Common myeloid progenitor, CD34-positive (primary cell): ENCODE results near the gene NEK1.
"Not testable (repeated sequence)": the region's sequence is repeated elsewhere in the genome, so short reads cannot be mapped to it uniquely, and the experiment has no call there.

Experiments used
- CTCF ChIA-PET: fragments of 350-600 bp; sonication (Branson Sonifier 250); formaldehyde crosslinking; loops from one replicate; lab custom pipeline; 2021; ENCODE audit warnings: antibody characterized with exemption; lab: Charles Lee
- POLR2A ChIA-PET: fragments of 350-600 bp; sonication (Branson Sonifier 250); formaldehyde crosslinking; loops from one replicate; lab custom pipeline; 2021; ENCODE audit warnings: antibody characterized with exemption; lab: Charles Lee
- DNase-seq, 3 donors: peaks; one replicate each; pipeline versions ENCODE4 v3.0.0 to v3.0.0-alpha.2; 2013
- H3K27ac ChIP-seq, 2 experiments: 1 replicate in 1 of 2; 2 replicates in 1 of 2; pipeline ENCODE4 v1.7.0; 2013; ENCODE audit warnings: inconsistent platforms in 2 of 2, low read length in 2 of 2, mild to moderate bottlenecking in 2 of 2, low read depth in 1 of 2, moderate library complexity in 1 of 2; ENCODE audit not compliant: severe bottlenecking in 2 of 2, insufficient read depth in 1 of 2, poor library complexity in 1 of 2
- H3K27me3 ChIP-seq, 5 experiments: replicated peaks in 2 of 5; 1 replicate in 3 of 5; 2 replicates in 2 of 5; pipeline versions ENCODE4 v1.6.1 to v1.7.0; 2013; ENCODE audit warnings: low read length in 4 of 5, mild to moderate bottlenecking in 2 of 5, moderate library complexity in 2 of 5, inconsistent platforms in 1 of 5; ENCODE audit not compliant: insufficient read depth in 5 of 5, control insufficient read depth in 4 of 5
- H3K36me3 ChIP-seq, 4 experiments: 1 replicate in 2 of 4; 2 replicates in 2 of 4; pipeline versions ENCODE4 v1.6.1 to v1.7.0; 2013; ENCODE audit warnings: low read length in 3 of 4, control low read depth in 1 of 4, mild to moderate bottlenecking in 1 of 4; ENCODE audit not compliant: control insufficient read depth in 4 of 4, insufficient read depth in 4 of 4
- H3K4me1 ChIP-seq, 4 experiments: 1 replicate in 3 of 4; 2 replicates in 1 of 4; pipeline versions ENCODE4 v1.6.1 to v1.7.1; 2013; ENCODE audit warnings: low read length in 3 of 4, mild to moderate bottlenecking in 3 of 4, control low read depth in 1 of 4, inconsistent platforms in 1 of 4, moderate library complexity in 1 of 4; ENCODE audit not compliant: control insufficient read depth in 4 of 4, insufficient read depth in 4 of 4; ENCODE audit errors: control extremely low read depth in 1 of 4
- H3K4me3 ChIP-seq, 7 experiments: 1 replicate in 4 of 7; 2 replicates in 3 of 7; pipeline versions ENCODE4 v1.5.1 to v1.7.0; 2013; ENCODE audit warnings: mild to moderate bottlenecking in 7 of 7, low read length in 6 of 7, moderate library complexity in 6 of 7, inconsistent platforms in 2 of 7, low read depth in 2 of 7, control low read depth in 1 of 7; ENCODE audit not compliant: insufficient read depth in 4 of 7, control insufficient read depth in 1 of 7; ENCODE audit errors: extremely low read depth in 1 of 7
- H3K9me3 ChIP-seq, 5 experiments: 1 replicate in 4 of 5; 2 replicates in 1 of 5; pipeline versions ENCODE4 v1.6.1 to v1.7.1; 2013; ENCODE audit warnings: low read length in 4 of 5, mild to moderate bottlenecking in 2 of 5, inconsistent platforms in 1 of 5, low read depth in 1 of 5, moderate library complexity in 1 of 5; ENCODE audit not compliant: control insufficient read depth in 4 of 5, insufficient read depth in 2 of 5; ENCODE audit errors: control extremely low read depth in 1 of 5
- WGBS: methylation state at CpG from one replicate; pipeline ENCODE4 v1.1.5; 2013; ENCODE audit not compliant: insufficient coverage; 5-methylcytosine and 5-hydroxymethylcytosine counted together

NEK1 gene

GRCh38 chr4:169565606-169566005 lies 46.8 kb downstream of the NEK1 start:
- ChIA-PET POLR2A (no interaction called here), CTCF (interaction anchor here (0.7 to 1.7 kb wide), 7 partner anchors 10 to 569 kb away, joined by 3 to 9 read pairs (median 4); no protein-coding TSS in a partner anchor)
- Histone ChIP-seq H3K27ac (no peak overlapping the region), H3K36me3 (peaks cover 0 to 2% (median 0%) of the 10 kb centered on the region in 4 experiments), H3K27me3 (no peaks in the 10 kb centered on the region), H3K4me3 (no peak overlapping the region), H3K9me3 (no peaks in the 10 kb centered on the region), H3K4me1 (no peaks in the 10 kb centered on the region)
- WGBS, result no CpG with 5 or more reads among the region's 3 CpGs
- no peak for DNase-seq

DNA sequence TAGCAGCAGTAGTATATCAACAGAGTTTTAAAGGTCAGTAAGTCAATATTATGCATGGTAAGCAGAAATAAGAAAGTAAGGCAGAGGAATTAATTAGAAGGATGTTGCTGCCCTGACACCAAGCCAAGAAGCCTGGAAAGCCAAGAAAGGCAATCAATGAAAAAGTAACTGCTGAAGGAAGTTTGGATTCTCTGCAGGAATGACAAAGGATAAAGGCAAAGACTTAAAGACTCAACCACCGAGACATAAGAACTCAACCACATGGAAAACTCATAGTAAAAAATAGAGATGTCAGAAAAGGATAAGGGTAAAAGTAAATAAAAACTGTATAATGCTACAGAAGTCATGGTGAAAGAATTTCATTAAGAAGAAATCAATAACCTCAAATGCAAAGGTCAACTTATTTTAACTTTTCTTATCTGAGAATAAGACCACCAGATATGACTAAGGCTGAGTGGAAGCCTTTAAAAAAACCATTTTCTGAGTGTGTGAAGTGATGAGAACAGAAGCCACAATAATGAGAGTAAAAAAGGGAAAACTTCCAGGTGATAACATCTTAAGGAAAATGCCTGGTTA lies 55.2 kb downstream of the NEK1 start:
- Histone ChIP-seq H3K9me3 (peaks cover 0 to 12% (median 5%) of the 10 kb centered on the region in 5 experiments), H3K4me1 (no peaks in the 10 kb centered on the region), H3K27me3 (no peaks in the 10 kb centered on the region), H3K4me3 (no peak overlapping the region), H3K36me3 (peaks cover 11 to 37% (median 18%) of the 10 kb centered on the region in 4 experiments), H3K27ac (no peak overlapping the region)
- no peak for DNase-seq
- ChIA-PET CTCF (no interaction called here), POLR2A (no interaction called here)
- WGBS, result no CpG with 5 or more reads among the region's 1 CpG

- Histone ChIP-seq H3K9me3 (peaks cover 4 to 28% (median 10%) of the 10 kb centered on the region in 5 experiments), H3K36me3 (peaks cover 0 to 23% (median 5%) of the 10 kb centered on the region in 4 experiments)
- H3K4me3 ChIP-seq, DNase-seq, H3K27ac ChIP-seq, CTCF ChIA-PET, POLR2A ChIA-PET, H3K4me1 ChIP-seq, H3K27me3 ChIP-seq: not testable (repeated sequence)
- 93% methylated on average over 3 of the region's 4 CpGs for WGBS
These were observed 65.8 kb downstream of the NEK1 start for GRCh38 chr4:169546548-169546947.

DNA sequence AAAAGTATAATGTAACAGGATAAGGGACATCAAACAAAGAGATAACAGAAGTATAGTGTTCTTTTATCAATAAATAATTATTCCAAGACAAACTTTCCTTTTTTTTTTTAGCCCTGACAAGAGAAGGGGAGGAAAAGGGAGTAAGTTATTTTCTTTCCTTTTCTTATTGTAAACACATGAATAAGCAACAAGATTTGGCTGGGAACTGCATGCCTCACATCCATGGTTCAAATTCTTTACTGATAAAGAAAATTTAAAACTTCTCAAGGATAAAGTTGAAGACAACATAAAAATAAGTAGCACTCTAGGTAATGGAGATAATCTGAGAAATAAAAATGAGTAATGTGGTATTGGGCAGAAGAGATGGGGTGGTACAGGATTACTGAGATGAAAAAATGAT lies 71.6 kb downstream of the NEK1 start:
- H3K4me1 ChIP-seq, result no peaks in the 10 kb centered on the region
- H3K27ac ChIP-seq, result no peak overlapping the region
- peaks cover 0 to 5% (median 0%) of the 10 kb centered on the region in 5 experiments for H3K9me3 ChIP-seq
- no peak overlapping the region for H3K4me3 ChIP-seq
- ChIA-PET CTCF (no interaction called here), POLR2A (no interaction called here)
- no peaks in the 10 kb centered on the region for H3K27me3 ChIP-seq
- DNase-seq, result no peak
- peaks cover 0 to 13% (median 5%) of the 10 kb centered on the region in 4 experiments for H3K36me3 ChIP-seq

- Histone ChIP-seq H3K4me3 (no peak overlapping the region), H3K9me3 (peaks cover 0 to 10% (median 2%) of the 10 kb centered on the region in 5 experiments), H3K27ac (no peak overlapping the region), H3K36me3 (peaks cover 9 to 67% (median 22%) of the 10 kb centered on the region in 4 experiments), H3K27me3 (no peaks in the 10 kb centered on the region), H3K4me1 (no peaks in the 10 kb centered on the region)
- ChIA-PET POLR2A (no interaction called here), CTCF (no interaction called here)
- no peak for DNase-seq
- 14% methylated on average over 1 of the region's 2 CpGs for WGBS
These were observed 82.3 kb downstream of the NEK1 start for GRCh38 chr4:169530048-169530447.

DNA sequence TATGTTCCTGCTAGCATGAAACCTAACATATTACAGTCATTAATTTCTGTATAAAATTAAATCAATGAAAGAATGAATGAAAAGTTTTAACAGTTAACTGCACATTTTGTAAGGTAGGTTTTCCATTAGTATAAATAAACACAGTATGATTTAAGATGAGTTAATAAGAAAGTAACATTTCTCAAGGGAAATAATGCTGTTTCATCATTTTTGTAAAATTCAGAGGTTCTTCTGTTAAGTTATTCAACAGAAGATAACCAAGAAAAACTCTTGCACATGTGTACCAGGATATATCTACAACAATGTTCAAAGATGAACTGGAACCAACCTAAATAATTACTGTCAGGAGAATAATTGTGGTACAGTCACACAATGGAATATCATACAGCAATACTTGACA lies 88.6 kb downstream of the NEK1 start:
- CTCF ChIA-PET, result no interaction called here

GRCh38 chr4:169510617-169511016 lies 101.8 kb downstream of the NEK1 start:
- Histone ChIP-seq H3K27ac (no peak overlapping the region), H3K27me3 (no peaks in the 10 kb centered on the region), H3K4me3 (no peak overlapping the region), H3K36me3 (peaks cover 0 to 8% (median 6%) of the 10 kb centered on the region in 4 experiments), H3K9me3 (no peaks in the 10 kb centered on the region), H3K4me1 (no peaks in the 10 kb centered on the region)
- no peak for DNase-seq
- CTCF ChIA-PET, result no interaction called here
- POLR2A ChIA-PET, result no interaction called here
- WGBS, result 96% methylated on average over 2 of the region's 3 CpGs

More for the DNA sequence above, 88.6 kb downstream of the NEK1 start:
- peaks cover 0 to 17% (median 5%) of the 10 kb centered on the region in 5 experiments for H3K9me3 ChIP-seq
- no peak overlapping the region for H3K27ac ChIP-seq
- H3K27me3 ChIP-seq, result no peaks in the 10 kb centered on the region
- H3K4me3 ChIP-seq, result no peak overlapping the region
- DNase-seq, result no peak
- POLR2A ChIA-PET, result interaction anchor here (0.5 kb wide), 1 partner anchor 1327 kb away, joined by 3 read pairs; no protein-coding TSS in a partner anchor
- H3K36me3 ChIP-seq, result peaks cover 7 to 41% (median 11%) of the 10 kb centered on the region in 4 experiments
- H3K4me1 ChIP-seq, result no peaks in the 10 kb centered on the region
